Spleen (tissue), 7 donors: ENCODE measurements around the gene PAX5.

Experiments
- CTCF ChIP-seq, 11 experiments: fragments of 200-600 bp in 7 of 11; fragments of 450-650 bp in 4 of 11; sonication (generic) in 4 of 11; IDR thresholded peaks in 8 of 11; conservative IDR thresholded peaks in 3 of 11; 1 replicate in 7 of 11; 2 replicates in 4 of 11; pipeline versions ENCODE4 v1.4.0 to v1.8.0; 2016 to 2021; ENCODE audit warnings: antibody characterized with exemption in 11 of 11, inconsistent platforms in 4 of 11, mild to moderate bottlenecking in 1 of 11
- POLR2A ChIP-seq, 3 donors: fragments of 450-650 bp; IDR thresholded peaks; one replicate each; pipeline ENCODE4 v1.5.1; 2017; ENCODE audit warnings: antibody characterized with exemption in 3 of 3, mild to moderate bottlenecking in 1 of 3
- POLR2AphosphoS5 ChIP-seq, 3 donors: sonication (generic); formaldehyde crosslinking; IDR thresholded peaks; one replicate each; pipeline ENCODE4 v1.5.1; 2017; ENCODE audit warnings: antibody characterized with exemption in 3 of 3
- donor health status: DM: no; HTN: no; CAD: no; lungs with moderate emphysema.
- donor health status: DM: no; HTN: no; CAD: no.
- donor health status: DM: no; HTN: no; CAD: no.

- TF ChIP-seq CTCF (IDR thresholded peaks at IDR 0.05 in 8 of 11, conservative IDR thresholded peaks at IDR 0.05 in 3 of 11) (no peak), POLR2AphosphoS5 (IDR thresholded peaks at IDR 0.05) (no peak), POLR2A (IDR thresholded peaks at IDR 0.05) (no peak)
These were observed 7.0 kb downstream of the PAX5 start for GRCh38 chr9:37026931-37027581.
